GM23338 (cell line): ENCODE data around the gene HOXB5. TPM values are rescaled to one million over a fixed set of nuclear protein-coding genes. Genes with fewer than 3 reads are reported as not detected.
A peak's percentile ranks its signal among the peaks of the same experiment; 100 is the strongest.

Source experiments
- ATAC-seq: fragments of 200-7000 bp; cut with Tn5 transposase; 3 replicates; pipeline ENCODE4 v1.9.1; 2020
- DNase-seq: peaks from one replicate; pipeline ENCODE4 v3.0.0-alpha.2; 2015; ENCODE audit warnings: low spot score
- H2AFZ ChIP-seq: fragments of 200-600 bp; sonication (generic); 2 replicates; pipeline ENCODE4 v1.8.0; 2016; ENCODE audit warnings: antibody characterized with exemption, mild to moderate bottlenecking, moderate library complexity
- H3F3A ChIP-seq: fragments of 200-600 bp; sonication (generic); replicated peaks from 2 replicates; pipeline ENCODE4 v1.8.0; 2017; ENCODE audit warnings: antibody characterized with exemption, mixed run types, low read depth
- H3K27ac ChIP-seq: fragments of 200-600 bp; sonication (generic); 2 replicates; pipeline ENCODE4 v1.6.1; 2016; ENCODE audit warnings: low read depth
- H3K27me3 ChIP-seq: fragments of 200-600 bp; sonication (generic); 2 replicates; pipeline ENCODE4 v1.8.0; 2016; ENCODE audit warnings: mild to moderate bottlenecking, mixed run types, moderate library complexity; ENCODE audit not compliant: insufficient read depth
- H3K36me3 ChIP-seq: fragments of 200-600 bp; sonication (generic); 2 replicates; pipeline ENCODE4 v1.8.0; 2016; ENCODE audit warnings: mild to moderate bottlenecking; ENCODE audit not compliant: insufficient read depth
- H3K4me1 ChIP-seq: fragments of 200-600 bp; sonication (generic); 2 replicates; pipeline ENCODE4 v1.8.0; 2016; ENCODE audit warnings: mild to moderate bottlenecking, moderate library complexity; ENCODE audit not compliant: insufficient read depth
- H3K4me2 ChIP-seq: fragments of 200-600 bp; sonication (generic); 2 replicates; pipeline ENCODE4 v1.7.1; 2017; ENCODE audit warnings: mixed run types
- H3K4me3 ChIP-seq: fragments of 200-600 bp; sonication (generic); 2 replicates; pipeline ENCODE4 v1.6.1; 2016; ENCODE audit warnings: mixed run types
- H3K79me2 ChIP-seq: fragments of 200-600 bp; sonication (generic); replicated peaks from 2 replicates; pipeline ENCODE4 v1.8.0; 2017; ENCODE audit warnings: mild to moderate bottlenecking; ENCODE audit not compliant: insufficient read depth
- H3K9me2 ChIP-seq: fragments of 200-600 bp; sonication (generic); 2 replicates; pipeline ENCODE4 v1.8.0; 2017; ENCODE audit not compliant: insufficient read depth
- H4K20me1 ChIP-seq: fragments of 200-600 bp; sonication (generic); replicated peaks from 2 replicates; pipeline ENCODE4 v1.8.0; 2017; ENCODE audit warnings: mild to moderate bottlenecking; ENCODE audit not compliant: insufficient read depth
- H3K27ac Mint-ChIP-seq: 2 replicates; pipeline ENCODE4 v1.8.0; 2020; ENCODE audit warnings: inconsistent platforms, mild to moderate bottlenecking, moderate library complexity, mixed read lengths
- H3K27me3 Mint-ChIP-seq: 3 replicates; pipeline ENCODE4 v1.8.0; 2022; ENCODE audit warnings: low read depth, mild to moderate bottlenecking, moderate library complexity, mixed read lengths, inconsistent platforms; ENCODE audit not compliant: insufficient read depth, poor library complexity
- H3K36me3 Mint-ChIP-seq: 3 replicates; pipeline ENCODE4 v1.8.0; 2021; ENCODE audit warnings: low read depth, mild to moderate bottlenecking, inconsistent platforms, moderate library complexity, mixed read lengths
- H3K4me1 Mint-ChIP-seq: 3 replicates; pipeline ENCODE4 v1.8.0; 2020; ENCODE audit warnings: mild to moderate bottlenecking, inconsistent platforms, mixed read lengths
- H3K4me3 Mint-ChIP-seq: 3 replicates; pipeline ENCODE4 v1.8.0; 2021; ENCODE audit warnings: moderate library complexity, mild to moderate bottlenecking, inconsistent platforms, mixed read lengths
- H3K9me3 Mint-ChIP-seq: 3 replicates; pipeline ENCODE4 v1.8.0; 2020; ENCODE audit warnings: moderate library complexity, mild to moderate bottlenecking, inconsistent platforms, mixed read lengths
- EZH2 ChIP-seq: fragments of 200-600 bp; sonication (generic); IDR thresholded peaks from one replicate; pipeline ENCODE4 v1.8.0; 2017; ENCODE audit warnings: antibody characterized with exemption, mild to moderate bottlenecking, low read depth; ENCODE audit not compliant: unreplicated experiment
- JUNB ChIP-seq: IDR thresholded peaks from one replicate; pipeline ENCODE4 v1.6.1; 2016; ENCODE audit warnings: antibody characterized with exemption; ENCODE audit not compliant: unreplicated experiment
- NANOG ChIP-seq: IDR thresholded peaks from 2 replicates; pipeline ENCODE4 v1.6.1; 2016; ENCODE audit warnings: antibody characterized with exemption, borderline replicate concordance
- POLR2AphosphoS5 ChIP-seq: IDR thresholded peaks from 2 replicates; pipeline ENCODE4 v1.6.1; 2016; ENCODE audit warnings: antibody characterized with exemption, low read depth
- polyA plus RNA-seq: library from polyadenylated mRNA; unstranded; fragments of >200 nt; fragmentation: Nextera tagmentation; extraction: Ambion mirVana; gene quantifications from 2 replicates; pipeline ENCODE4 v1.2.1, GENCODE V29; 2016
- total RNA-seq: library from RNA; depleted of rRNA; stranded (reverse); fragments of >200 nt; shearing (Covaris generic); gene quantifications from 2 replicates; pipeline ENCODE4 v1.2.3, GENCODE V29; 2014
- TF ChIP-seq, protein P1 (sequence below): fragments of 250-450 bp; sonication (Bioruptor Pico); IDR thresholded peaks from 2 replicates; pipeline ENCODE4 v1.5.0; 2020; ENCODE audit warnings: mild to moderate bottlenecking, moderate library complexity
- TF ChIP-seq, protein P2 (sequence below), 2 experiments: fragments of 200-600 bp in 1 of 2; sonication (generic) in 1 of 2; conservative IDR thresholded peaks; 2 replicates each; pipeline versions ENCODE4 v1.5.1 to v1.6.1; 2016 to 2017; ENCODE audit warnings: antibody characterized with exemption in 2 of 2, low read depth in 2 of 2, mild to moderate bottlenecking in 2 of 2, moderate library complexity in 1 of 2

HOXB5 gene
- total and polyA plus RNA-seq, 2 experiments from 2014 or later: not detected

DNA sequence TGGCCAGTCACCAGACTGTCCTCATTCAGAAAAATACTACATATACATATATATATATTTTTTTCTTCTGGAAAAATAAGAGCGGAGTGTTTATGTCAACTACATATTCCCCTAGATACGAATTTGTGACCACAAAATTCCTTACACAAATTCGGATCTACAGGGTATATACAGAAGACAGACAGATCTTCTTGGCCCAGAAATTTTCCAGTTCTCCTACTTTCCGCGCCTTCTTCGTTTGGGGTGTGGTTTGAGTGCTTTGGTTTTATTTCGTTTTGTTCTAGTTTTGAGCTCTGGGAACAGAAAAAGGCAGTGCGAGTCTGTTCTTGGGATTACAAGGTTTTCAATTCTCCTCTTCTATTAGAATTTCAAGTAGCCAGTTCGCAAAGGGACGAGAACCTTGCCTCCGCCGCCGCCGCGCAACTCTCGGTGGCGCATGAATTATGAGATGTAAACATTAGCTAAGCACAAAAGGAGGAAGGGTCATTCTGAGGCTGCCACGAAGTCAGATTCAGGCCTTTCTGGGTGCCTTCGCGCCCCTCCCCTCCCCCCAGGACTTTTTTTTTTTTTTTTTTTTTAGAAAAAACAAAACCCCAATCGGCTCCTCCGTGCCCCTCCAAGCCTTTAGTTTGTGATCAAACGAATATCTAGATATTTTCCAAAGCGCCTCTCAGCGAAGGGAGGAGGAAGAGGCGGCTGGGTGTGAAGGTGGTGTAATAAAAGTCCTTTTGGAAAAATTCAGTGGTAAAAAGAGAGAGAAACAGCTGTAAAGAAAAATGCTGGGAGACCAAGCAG, 13.6 kb downstream of the HOXB5 start:
- DNase-seq (no peak), ATAC-seq (no peak)
- Histone ChIP-seq H3K27ac (no peak overlapping the region), H3K4me2 (no peak overlapping the region), H3K4me3 (no peak overlapping the region), H3K9me2 (no peaks in the 10 kb centered on the region), H2AFZ (no peak overlapping the region), H3K27me3 (peaks cover 100% of the 10 kb centered on the region), H3K36me3 (no peaks in the 10 kb centered on the region), H3K79me2 (no peaks in the 10 kb centered on the region), H3F3A (peaks cover 53% of the 10 kb centered on the region), H3K4me1 (peaks cover 49% of the 10 kb centered on the region; the same call in 1 of the 2 replicates), H4K20me1 (peaks cover 60% of the 10 kb centered on the region)
- Mint-ChIP-seq H3K27ac (no peak overlapping the region), H3K36me3 (no peaks in the 10 kb centered on the region), H3K27me3 (peaks cover 70% of the 10 kb centered on the region), H3K4me1 (peaks cover 29% of the 10 kb centered on the region), H3K9me3 (peaks cover 10% of the 10 kb centered on the region), H3K4me3 (no peak overlapping the region)
- TF ChIP-seq EZH2: peak; percentile 96
- TF ChIP-seq, protein P1, sequence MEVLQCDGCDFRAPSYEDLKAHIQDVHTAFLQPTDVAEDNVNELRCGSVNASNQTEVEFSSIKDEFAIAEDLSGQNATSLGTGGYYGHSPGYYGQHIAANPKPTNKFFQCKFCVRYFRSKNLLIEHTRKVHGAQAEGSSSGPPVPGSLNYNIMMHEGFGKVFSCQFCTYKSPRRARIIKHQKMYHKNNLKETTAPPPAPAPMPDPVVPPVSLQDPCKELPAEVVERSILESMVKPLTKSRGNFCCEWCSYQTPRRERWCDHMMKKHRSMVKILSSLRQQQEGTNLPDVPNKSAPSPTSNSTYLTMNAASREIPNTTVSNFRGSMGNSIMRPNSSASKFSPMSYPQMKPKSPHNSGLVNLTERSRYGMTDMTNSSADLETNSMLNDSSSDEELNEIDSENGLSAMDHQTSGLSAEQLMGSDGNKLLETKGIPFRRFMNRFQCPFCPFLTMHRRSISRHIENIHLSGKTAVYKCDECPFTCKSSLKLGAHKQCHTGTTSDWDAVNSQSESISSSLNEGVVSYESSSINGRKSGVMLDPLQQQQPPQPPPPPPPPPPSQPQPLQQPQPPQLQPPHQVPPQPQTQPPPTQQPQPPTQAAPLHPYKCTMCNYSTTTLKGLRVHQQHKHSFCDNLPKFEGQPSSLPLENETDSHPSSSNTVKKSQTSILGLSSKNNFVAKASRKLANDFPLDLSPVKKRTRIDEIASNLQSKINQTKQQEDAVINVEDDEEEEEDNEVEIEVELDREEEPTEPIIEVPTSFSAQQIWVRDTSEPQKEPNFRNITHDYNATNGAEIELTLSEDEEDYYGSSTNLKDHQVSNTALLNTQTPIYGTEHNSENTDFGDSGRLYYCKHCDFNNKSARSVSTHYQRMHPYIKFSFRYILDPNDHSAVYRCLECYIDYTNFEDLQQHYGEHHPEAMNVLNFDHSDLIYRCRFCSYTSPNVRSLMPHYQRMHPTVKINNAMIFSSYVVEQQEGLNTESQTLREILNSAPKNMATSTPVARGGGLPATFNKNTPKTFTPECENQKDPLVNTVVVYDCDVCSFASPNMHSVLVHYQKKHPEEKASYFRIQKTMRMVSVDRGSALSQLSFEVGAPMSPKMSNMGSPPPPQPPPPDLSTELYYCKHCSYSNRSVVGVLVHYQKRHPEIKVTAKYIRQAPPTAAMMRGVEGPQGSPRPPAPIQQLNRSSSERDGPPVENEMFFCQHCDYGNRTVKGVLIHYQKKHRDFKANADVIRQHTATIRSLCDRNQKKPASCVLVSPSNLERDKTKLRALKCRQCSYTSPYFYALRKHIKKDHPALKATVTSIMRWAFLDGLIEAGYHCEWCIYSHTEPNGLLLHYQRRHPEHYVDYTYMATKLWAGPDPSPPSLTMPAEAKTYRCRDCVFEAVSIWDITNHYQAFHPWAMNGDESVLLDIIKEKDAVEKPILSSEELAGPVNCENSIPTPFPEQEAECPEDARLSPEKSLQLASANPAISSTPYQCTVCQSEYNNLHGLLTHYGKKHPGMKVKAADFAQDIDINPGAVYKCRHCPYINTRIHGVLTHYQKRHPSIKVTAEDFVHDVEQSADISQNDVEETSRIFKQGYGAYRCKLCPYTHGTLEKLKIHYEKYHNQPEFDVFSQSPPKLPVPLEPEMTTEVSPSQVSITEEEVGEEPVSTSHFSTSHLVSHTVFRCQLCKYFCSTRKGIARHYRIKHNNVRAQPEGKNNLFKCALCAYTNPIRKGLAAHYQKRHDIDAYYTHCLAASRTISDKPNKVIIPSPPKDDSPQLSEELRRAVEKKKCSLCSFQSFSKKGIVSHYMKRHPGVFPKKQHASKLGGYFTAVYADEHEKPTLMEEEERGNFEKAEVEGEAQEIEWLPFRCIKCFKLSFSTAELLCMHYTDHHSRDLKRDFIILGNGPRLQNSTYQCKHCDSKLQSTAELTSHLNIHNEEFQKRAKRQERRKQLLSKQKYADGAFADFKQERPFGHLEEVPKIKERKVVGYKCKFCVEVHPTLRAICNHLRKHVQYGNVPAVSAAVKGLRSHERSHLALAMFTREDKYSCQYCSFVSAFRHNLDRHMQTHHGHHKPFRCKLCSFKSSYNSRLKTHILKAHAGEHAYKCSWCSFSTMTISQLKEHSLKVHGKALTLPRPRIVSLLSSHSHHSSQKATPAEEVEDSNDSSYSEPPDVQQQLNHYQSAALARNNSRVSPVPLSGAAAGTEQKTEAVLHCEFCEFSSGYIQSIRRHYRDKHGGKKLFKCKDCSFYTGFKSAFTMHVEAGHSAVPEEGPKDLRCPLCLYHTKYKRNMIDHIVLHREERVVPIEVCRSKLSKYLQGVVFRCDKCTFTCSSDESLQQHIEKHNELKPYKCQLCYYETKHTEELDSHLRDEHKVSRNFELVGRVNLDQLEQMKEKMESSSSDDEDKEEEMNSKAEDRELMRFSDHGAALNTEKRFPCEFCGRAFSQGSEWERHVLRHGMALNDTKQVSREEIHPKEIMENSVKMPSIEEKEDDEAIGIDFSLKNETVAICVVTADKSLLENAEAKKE (CRISPR knock-in tag): no peak
- TF ChIP-seq NANOG: no peak
- TF ChIP-seq POLR2AphosphoS5: no peak
- TF ChIP-seq JUNB: no peak
- TF ChIP-seq, protein P2, sequence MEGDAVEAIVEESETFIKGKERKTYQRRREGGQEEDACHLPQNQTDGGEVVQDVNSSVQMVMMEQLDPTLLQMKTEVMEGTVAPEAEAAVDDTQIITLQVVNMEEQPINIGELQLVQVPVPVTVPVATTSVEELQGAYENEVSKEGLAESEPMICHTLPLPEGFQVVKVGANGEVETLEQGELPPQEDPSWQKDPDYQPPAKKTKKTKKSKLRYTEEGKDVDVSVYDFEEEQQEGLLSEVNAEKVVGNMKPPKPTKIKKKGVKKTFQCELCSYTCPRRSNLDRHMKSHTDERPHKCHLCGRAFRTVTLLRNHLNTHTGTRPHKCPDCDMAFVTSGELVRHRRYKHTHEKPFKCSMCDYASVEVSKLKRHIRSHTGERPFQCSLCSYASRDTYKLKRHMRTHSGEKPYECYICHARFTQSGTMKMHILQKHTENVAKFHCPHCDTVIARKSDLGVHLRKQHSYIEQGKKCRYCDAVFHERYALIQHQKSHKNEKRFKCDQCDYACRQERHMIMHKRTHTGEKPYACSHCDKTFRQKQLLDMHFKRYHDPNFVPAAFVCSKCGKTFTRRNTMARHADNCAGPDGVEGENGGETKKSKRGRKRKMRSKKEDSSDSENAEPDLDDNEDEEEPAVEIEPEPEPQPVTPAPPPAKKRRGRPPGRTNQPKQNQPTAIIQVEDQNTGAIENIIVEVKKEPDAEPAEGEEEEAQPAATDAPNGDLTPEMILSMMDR (conservative IDR thresholded peaks at IDR 0.05; ENCODE audit: low read depth in 2 of 2): no peak
